GM19372 (cell line): ENCODE data around the gene BRWD1.
"Not testable (repeated sequence)": the region's sequence is repeated elsewhere in the genome, so short reads cannot be mapped to it uniquely, and the experiment has no call there.

ENCODE experiments used
- ATAC-seq: cut with Tn5 transposase; IDR thresholded peaks from one replicate; pipeline ENCODE4 v1.9.1; 2021; ENCODE audit warnings: mild to moderate bottlenecking, low read depth, moderate library complexity; ENCODE audit not compliant: unreplicated experiment

BRWD1 gene

GRCh38 chr21:39180429-39181019 is 132.9 kb downstream of the BRWD1 start:
- ATAC-seq: no peak

- ATAC-seq: no peak
Measured at GRCh38 chr21:39178421-39178820, 135.0 kb downstream of the BRWD1 start.

DNA sequence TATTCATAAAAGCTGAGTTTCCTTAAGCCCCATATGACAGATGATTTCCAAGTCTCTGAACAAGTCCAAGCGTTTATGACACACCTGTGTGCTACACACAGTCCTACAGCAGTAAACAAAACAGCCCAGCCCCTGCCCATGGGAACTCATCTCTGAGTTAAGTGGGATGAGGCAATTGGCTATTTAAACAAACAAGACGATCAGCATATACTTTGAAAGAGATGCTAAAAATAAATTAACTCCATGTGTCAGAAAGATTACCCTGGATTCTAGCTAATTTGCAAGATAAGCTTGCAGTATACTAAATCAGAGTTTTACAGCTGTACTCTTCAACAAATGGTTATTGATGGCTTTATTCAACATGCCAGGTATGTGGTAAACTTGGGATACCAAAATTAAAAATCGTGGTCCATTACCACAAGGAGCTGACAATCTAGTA is 137.1 kb downstream of the BRWD1 start:
- ATAC-seq: no peak

DNA sequence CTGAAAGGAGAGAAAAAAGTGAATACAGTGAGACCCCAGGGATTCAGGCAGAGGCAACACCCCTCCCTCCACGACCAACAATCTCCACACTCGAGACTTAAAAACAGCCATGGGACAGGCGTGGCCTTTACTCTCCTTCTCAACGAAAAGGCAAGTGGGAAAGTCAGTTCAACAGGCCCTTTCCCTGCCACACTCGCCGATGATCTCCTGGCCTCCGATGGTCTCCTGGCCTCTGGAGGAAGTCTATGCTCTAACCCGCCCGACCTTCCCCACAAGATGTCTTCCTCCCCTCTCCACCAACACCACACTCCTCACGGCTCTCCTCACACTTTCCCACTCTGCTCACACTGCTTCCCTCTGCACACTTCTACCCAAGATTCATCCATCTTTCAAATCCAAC is 137.8 kb downstream of the BRWD1 start:
- ATAC-seq: no peak

- ATAC-seq: no peak
Measured at GRCh38 chr21:39175154-39175553, 138.3 kb downstream of the BRWD1 start.

DNA sequence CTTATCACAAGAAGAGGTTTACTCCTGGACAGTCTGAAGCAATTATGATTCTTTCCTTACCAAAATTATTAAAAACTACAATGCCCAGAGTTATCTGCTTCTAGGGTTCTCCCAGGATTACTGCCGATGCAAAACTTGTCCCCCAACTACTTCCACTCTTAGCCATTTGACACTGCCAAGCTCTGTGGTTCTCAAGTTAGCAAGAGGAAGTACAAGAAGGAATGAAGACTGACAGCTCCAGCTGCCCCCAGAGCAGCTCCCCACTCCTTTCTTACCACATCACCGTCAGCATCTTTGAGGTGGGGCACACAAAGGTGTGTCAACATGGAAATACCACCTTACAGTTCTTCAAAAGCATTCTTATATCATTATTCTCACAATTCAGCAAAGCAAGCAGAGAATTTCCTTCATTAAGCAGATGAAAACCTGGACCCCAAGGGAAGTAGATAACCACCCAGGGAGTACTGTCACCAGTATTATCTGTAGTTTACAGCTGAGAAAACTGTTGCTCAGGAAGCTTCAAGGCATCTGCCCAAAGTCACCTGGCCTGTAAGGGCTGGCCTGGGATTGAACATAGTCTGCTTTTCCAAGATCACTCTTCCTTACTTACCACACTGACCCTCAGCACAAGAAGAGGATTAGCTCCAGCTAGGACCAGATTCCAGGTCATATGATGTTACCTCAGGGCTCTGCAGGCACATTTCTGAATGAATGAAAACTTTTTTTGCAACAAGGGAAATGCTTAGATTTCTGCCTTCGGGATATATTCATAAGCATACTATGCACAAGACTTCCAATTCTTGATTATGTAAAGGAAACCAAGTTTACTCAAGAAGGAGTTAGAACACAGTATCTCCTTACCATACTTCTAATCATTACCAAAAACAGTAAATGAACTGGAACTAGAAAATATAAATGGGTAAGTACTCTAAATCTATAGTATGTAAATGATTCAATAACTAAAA is 139.4 kb downstream of the BRWD1 start:
- no peak for ATAC-seq

DNA sequence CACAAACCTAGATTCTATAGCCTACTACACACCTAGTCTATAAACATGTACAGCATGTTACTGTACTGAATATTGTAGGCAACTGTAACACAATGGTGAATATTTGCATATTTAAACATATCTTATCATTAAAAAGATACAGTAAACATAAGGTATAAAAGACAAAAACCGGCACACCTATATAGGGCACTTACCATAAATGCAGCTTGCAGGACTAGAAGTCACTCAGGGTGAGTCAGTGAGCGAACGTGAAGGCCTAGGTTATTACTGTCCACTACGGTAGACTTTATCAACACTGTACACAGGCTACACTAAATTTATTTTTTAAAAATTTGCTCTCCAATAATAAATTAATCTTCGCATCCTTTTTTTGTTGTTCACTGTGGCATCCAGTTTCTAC is 143.5 kb downstream of the BRWD1 start:
- ATAC-seq: no peak

DNA sequence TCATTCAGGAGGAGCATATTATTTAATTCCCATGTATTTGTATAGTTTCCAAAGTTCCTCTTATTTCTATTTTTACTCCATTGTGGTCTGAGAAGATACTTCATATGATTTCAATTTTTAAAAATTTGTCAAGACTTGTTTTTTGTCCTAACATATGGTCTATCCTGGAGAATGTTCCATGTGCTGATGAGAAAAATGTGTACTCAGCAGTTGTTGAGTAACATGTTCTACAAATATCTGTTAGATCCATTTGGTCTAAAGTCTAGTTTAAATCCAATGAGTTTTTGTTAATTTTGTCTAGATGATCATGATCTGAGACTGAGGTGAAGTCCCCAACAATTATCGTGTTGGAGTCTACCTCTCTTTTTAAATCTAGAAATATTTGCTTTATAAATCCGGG is 144.6 kb downstream of the BRWD1 start:
- no peak for ATAC-seq

GRCh38 chr21:39164523-39164922 is 148.9 kb downstream of the BRWD1 start:
- no peak for ATAC-seq

DNA sequence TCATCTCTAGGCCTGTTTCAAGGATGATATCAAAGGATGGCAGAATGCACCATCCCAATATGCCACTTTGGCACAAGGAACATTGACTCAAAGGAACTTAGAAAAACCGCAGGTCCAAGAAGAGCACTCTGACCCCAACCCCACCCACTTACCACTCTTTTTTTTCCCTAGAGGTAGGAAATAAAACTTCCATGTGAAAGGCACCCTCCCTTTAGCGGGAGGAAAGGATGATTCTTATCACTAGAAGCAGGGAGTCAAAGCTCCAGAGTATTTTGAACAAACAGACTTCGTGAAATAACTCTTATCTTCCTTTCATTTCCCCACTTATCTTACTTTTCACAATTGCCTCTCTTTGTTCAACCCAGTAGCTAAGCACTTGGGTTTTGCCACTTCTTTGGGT is 152.4 kb downstream of the BRWD1 start:
- no peak for ATAC-seq

- ATAC-seq: no peak
Measured at GRCh38 chr21:39159342-39160063, 153.9 kb downstream of the BRWD1 start.

DNA sequence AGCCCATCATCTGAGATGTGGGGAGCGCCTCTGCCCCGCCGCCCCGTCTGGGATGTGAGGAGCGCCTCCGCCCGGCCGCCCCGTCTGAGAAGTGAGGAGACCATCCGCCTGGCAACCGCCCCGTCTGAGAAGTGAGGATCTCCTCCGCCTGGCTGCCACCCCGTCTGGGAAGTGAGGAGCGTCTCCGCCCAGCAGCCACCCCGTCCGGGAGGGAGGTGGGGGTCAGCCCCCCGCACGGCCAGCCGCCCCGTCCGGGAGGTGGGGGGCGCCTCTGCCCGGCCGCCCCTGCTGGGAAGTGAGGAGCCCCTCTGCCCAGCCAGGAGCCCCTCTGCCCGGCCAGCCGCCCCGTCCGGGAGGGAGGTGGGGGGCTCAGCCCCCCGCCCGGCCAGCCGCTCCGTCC is 156.2 kb downstream of the BRWD1 start:
- not testable (repeated sequence) for ATAC-seq

- no peak for ATAC-seq
Measured at GRCh38 chr21:39156024-39156423, 157.4 kb downstream of the BRWD1 start.

- ATAC-seq: no peak
Measured at GRCh38 chr21:39155578-39155977, 157.9 kb downstream of the BRWD1 start.

DNA sequence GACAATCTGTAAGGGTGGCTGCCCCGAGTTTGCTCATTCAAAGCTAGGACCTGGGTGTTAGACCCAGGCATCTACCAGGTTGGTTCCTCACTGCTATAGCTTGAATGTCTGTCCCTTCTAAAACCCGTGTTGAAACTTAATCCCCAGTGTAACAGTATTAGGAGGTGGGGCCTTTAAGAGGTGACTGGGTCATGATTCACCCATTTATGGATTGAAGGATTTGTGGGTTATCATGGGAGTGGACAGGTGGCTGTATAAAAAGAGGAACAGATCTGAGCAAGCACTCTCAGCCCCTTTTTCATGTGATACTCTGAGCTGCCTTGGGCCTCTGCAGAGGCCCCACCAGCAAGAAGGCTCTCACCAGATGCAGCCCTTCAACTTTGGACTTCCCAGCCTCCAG is 159.6 kb downstream of the BRWD1 start:
- no peak for ATAC-seq

GRCh38 chr21:39153373-39153772 is 160.1 kb downstream of the BRWD1 start:
- no peak for ATAC-seq

- no peak for ATAC-seq
Measured at GRCh38 chr21:39152271-39152670, 161.2 kb downstream of the BRWD1 start.

DNA sequence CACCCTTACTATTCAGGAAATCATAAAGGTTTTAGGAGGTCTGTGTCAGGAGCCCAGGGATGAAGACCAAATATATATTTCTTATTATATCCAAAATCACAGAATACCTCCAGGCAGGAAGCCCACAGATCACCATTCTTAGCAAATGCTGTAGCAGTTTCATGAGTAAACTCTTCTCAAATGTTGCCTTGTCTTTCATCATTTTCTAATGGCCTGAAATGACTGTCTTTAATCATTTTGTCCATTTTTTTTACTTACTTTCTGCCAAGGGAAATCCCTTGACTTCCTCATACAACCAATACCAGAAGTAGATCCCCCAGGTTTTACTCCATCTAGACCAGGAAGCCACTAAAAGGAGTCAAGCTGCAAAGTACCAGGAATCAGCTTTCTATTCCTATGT is 162.6 kb downstream of the BRWD1 start:
- no peak for ATAC-seq

DNA sequence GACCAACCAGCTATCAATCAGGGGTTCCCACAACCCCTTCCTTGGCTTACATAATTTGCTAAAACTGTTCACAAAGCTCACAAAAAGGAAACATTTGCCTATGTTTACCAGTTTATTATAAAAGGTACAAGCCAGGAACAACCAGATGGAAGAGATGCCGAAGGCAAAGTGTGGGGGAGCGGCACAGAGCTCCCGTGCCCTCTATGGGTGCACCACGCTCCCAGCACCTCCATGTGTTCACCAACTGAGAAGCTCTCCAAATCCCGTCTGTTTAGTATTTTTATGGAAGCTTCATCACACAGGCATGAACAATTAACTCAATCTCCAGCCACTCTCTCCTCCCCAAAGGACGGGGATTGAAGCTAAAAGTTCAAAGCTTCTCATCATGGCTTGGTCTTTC is 163.1 kb downstream of the BRWD1 start:
- ATAC-seq: no peak

- ATAC-seq: no peak
Measured at GRCh38 chr21:39149882-39150281, 163.6 kb downstream of the BRWD1 start.

DNA sequence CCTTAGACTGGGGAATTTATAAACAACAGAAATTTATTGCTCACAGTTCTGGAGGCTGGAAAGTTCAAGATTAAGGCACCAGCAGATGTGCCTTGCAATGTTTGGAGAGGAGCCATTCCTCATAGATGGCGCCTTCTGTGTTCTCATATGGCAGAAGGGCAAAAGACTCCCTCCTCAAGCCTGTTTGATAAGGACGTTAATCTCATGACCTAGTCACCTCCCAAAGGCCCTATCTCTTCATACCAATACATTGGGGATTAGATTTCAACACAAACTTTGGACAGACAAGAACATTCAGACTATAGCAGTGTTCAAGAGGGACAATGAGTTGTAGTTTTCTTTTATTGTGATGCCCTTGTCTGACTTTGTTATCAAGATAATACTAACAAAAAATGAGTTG is 164.5 kb downstream of the BRWD1 start:
- no peak for ATAC-seq
